ENCODE results near the gene LARP6. TPM values are rescaled to one million over a fixed set of nuclear protein-coding genes. Genes with fewer than 3 reads are reported as not detected.
"Not testable (repeated sequence)": the region's sequence is repeated elsewhere in the genome, so short reads cannot be mapped to it uniquely, and the experiment has no call there.

LARP6 gene
- 16.3 TPM for total RNA-seq

- no peak for FAIRE-seq
- peak; percentile 77 to 84 for DNase-seq (ENCODE audit: low spot score in 2 of 2)
Measured at GRCh38 chr15:70853973-70854665, at the start of gene LARP6. TSS of gene LARP6 (minus strand) at chr15:70854157. CDS start at chr15:70854088, 69 bp downstream.

GRCh38 chr15:70902107-70902506 lies 48.1 kb upstream of the LARP6 start:
- FAIRE-seq (no peak), DNase-seq (ENCODE audit: low spot score in 2 of 2) (no peak)

GRCh38 chr15:70892912-70893560 lies 39.1 kb upstream of the LARP6 start:
- DNase-seq (ENCODE audit: low spot score in 2 of 2) (peak in 1 of 2 donors; percentile 23), FAIRE-seq (no peak)

GRCh38 chr15:70892002-70892911 lies 38.3 kb upstream of the LARP6 start, which contains the start of the genes LRRC49 and THAP10:
TSS of gene LRRC49 (plus strand) at chr15:70892826. CDS start at chr15:70892895, 69 bp downstream.
TSS of gene THAP10 (minus strand) at chr15:70892433. CDS start at chr15:70892272, 161 bp downstream.
- DNase-seq (ENCODE audit: low spot score in 2 of 2) (peak; percentile 68), FAIRE-seq (no peak)

GRCh38 chr15:70882361-70882760 lies 28.4 kb upstream of the LARP6 start:
- FAIRE-seq (no peak), DNase-seq (ENCODE audit: low spot score in 2 of 2) (no peak)

- DNase-seq (ENCODE audit: low spot score in 2 of 2) = no peak
- FAIRE-seq = no peak
Measured at GRCh38 chr15:70880781-70881180, 26.8 kb upstream of the LARP6 start.

- FAIRE-seq (no peak), DNase-seq (ENCODE audit: low spot score in 2 of 2) (no peak)
Measured at GRCh38 chr15:70879401-70879800, 25.4 kb upstream of the LARP6 start.

GRCh38 chr15:70876683-70877082 lies 22.7 kb upstream of the LARP6 start:
- FAIRE-seq = no peak
- DNase-seq (ENCODE audit: low spot score in 2 of 2) = no peak

- DNase-seq (ENCODE audit: low spot score in 2 of 2) (no peak), FAIRE-seq (no peak)
Measured at GRCh38 chr15:70876011-70876410, 22.1 kb upstream of the LARP6 start.

- DNase-seq (ENCODE audit: low spot score in 2 of 2) = peak; percentile 62 to 67
Measured at GRCh38 chr15:70875001-70875782, 21.2 kb upstream of the LARP6 start.

GRCh38 chr15:70873232-70874054 lies 19.5 kb upstream of the LARP6 start:
- no peak for DNase-seq (ENCODE audit: low spot score in 2 of 2)
- FAIRE-seq = no peak

More at GRCh38 chr15:70875001-70875782, 21.2 kb upstream of the LARP6 start:
- peak; percentile 69 for FAIRE-seq

- not testable (repeated sequence) for FAIRE-seq; DNase-seq (ENCODE audit: low spot score in 2 of 2)
Measured at GRCh38 chr15:70871490-70871889, 17.5 kb upstream of the LARP6 start.

GRCh38 chr15:70870051-70870450 lies 16.1 kb upstream of the LARP6 start:
- DNase-seq (ENCODE audit: low spot score in 2 of 2) = no peak
- no peak for FAIRE-seq

- no peak for DNase-seq (ENCODE audit: low spot score in 2 of 2)
- no peak for FAIRE-seq
Measured at GRCh38 chr15:70869346-70869745, 15.4 kb upstream of the LARP6 start.

GRCh38 chr15:70867911-70868467 lies 14.0 kb upstream of the LARP6 start:
- FAIRE-seq = no peak

GRCh38 chr15:70866982-70867641 lies 13.2 kb upstream of the LARP6 start:
- FAIRE-seq (no peak), DNase-seq (ENCODE audit: low spot score in 2 of 2) (no peak)

More at GRCh38 chr15:70867911-70868467, 14.0 kb upstream of the LARP6 start:
- DNase-seq (ENCODE audit: low spot score in 2 of 2) = no peak

- DNase-seq (ENCODE audit: low spot score in 2 of 2) = peak in 1 of 2 donors; percentile 52
- FAIRE-seq = peak; percentile 8
Measured at GRCh38 chr15:70863450-70864218, 9.7 kb upstream of the LARP6 start.
